22Rv1 (cell line): ENCODE measurements around the gene MAGOH.
"Not testable (repeated sequence)": the region's sequence is repeated elsewhere in the genome, so short reads cannot be mapped to it uniquely, and the experiment has no call there.

Experiments
- H3K27ac ChIP-seq: fragments of 450-650 bp; 2 replicates; pipeline ENCODE4 v1.5.1; 2017
- ZFX ChIP-seq: fragments of 450-650 bp; IDR thresholded peaks from 2 replicates; pipeline ENCODE4 v1.6.1; 2017; ENCODE audit warnings: antibody characterized with exemption, borderline replicate concordance
- TF ChIP-seq, protein P1 (sequence below): fragments of 450-650 bp; IDR thresholded peaks from 2 replicates; pipeline ENCODE4 v1.5.1; 2017; ENCODE audit warnings: mild to moderate bottlenecking

Gene MAGOH

DNA sequence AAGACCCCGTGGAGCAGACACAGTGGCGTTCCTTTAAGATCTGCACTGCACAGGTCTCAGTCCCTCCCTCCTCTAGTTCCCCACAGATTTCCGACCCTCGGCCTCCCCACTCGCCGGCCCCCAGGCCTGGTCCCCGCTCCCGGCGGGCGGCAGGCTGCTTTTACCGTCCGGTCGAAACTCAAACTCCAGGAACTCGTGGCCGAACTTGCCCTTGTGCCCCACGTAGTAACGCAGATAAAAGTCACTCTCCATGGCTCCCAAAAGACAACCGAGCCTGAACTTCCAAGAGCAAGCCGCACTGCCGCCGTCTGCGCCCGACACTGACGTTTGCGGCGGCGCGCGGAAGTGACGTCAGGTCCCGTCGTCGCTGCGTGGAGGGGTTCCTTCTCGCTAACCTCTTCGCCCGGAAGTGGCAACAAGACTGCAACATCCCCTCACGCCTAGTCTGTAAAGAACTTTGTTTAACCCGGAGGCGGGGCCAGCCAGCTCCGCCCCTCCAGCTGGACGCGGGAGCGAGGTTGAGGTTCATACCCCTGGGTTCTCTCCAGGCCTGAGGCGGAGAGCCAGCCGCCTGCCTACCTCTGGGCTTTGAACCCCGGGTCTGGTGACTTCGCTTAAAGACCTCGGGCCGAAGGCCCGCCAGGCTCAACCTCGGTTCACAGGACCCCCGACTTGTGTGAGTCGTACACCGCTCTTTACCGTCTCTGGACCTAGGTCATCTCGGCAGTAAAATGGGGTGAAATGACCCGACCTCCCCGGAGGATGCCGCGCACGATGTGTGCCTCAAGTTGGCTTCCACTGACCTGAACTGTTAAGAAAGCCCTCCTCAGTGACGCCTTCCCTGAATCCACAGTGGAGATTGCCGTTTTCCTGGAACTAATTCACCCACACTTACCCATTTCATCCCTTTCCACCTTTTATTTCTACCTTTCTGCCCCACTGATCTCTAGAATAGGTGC lies at the start of gene MAGOH:
TSS of gene MAGOH (minus strand) at position 322 of the 959 bp plus-strand sequence. CDS start at position 252, 70 bp downstream.
- TF ChIP-seq ZFX = no peak

DNA sequence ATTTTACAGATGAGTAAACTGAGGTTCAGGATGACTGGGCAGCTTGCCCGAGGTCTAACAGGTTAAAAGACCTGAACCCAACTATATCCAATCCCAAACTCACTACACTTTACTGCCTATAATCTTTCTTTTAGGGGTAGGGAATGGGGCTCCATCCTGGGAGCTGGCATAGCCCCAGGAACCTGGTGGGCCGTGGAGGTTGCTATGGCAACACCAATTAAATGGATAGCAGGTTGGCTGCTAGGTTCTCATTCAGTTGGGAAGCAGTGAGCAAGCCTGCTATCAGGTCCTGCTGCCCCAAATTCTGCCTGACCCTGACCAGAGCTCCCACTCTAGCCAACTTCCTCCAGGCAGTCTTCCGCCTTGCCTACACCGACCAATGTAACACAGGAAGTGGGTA lies 48.6 kb upstream of the MAGOH start:
- no peak overlapping the region for H3K27ac ChIP-seq
- no peak for TF ChIP-seq ZFX
- TF ChIP-seq, protein P1, sequence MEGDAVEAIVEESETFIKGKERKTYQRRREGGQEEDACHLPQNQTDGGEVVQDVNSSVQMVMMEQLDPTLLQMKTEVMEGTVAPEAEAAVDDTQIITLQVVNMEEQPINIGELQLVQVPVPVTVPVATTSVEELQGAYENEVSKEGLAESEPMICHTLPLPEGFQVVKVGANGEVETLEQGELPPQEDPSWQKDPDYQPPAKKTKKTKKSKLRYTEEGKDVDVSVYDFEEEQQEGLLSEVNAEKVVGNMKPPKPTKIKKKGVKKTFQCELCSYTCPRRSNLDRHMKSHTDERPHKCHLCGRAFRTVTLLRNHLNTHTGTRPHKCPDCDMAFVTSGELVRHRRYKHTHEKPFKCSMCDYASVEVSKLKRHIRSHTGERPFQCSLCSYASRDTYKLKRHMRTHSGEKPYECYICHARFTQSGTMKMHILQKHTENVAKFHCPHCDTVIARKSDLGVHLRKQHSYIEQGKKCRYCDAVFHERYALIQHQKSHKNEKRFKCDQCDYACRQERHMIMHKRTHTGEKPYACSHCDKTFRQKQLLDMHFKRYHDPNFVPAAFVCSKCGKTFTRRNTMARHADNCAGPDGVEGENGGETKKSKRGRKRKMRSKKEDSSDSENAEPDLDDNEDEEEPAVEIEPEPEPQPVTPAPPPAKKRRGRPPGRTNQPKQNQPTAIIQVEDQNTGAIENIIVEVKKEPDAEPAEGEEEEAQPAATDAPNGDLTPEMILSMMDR = no peak

More for the DNA sequence above, at the start of gene MAGOH:
- peak within 1 kb of the TSS; percentile 56 for H3K27ac ChIP-seq

DNA sequence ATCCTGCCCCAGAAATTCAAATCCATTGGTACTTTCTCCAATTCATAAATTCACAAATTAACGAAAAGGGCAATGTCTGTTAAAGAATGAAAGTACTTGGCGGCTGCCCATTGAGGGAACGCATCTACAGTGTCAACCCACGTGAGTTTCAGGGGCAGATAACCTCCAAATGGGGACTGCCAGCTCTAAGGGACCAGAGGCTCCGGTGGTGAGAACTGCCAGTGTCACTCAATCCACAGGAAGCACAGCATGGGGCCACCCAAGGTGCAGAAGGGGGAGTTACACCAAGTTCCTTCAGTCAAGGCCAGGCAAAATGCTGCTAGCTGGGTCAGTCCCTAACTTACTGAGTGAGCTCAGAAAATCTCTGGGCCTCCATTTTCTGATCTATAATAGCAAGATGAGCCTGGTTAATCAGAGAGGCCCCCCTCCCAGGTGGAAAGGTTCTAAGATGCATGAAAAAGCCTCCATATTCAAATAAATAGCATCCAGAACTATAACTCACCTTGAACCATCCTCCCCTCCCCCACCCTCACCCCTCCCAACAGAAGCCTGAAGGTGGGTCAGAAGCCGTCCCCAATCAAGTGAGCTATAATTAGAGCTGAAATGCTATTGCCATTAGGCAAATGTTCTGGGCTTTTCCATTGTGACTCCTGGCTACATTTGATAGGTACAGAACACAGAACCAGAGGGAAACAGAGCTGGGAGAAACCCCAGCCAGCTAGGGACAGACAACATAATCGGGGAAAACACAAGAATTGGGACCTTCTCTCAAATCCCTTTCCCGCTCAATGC lies 47.8 kb upstream of the MAGOH start:
- TF ChIP-seq, protein P1 = no peak
- TF ChIP-seq ZFX = no peak
- H3K27ac ChIP-seq = no peak overlapping the region

DNA sequence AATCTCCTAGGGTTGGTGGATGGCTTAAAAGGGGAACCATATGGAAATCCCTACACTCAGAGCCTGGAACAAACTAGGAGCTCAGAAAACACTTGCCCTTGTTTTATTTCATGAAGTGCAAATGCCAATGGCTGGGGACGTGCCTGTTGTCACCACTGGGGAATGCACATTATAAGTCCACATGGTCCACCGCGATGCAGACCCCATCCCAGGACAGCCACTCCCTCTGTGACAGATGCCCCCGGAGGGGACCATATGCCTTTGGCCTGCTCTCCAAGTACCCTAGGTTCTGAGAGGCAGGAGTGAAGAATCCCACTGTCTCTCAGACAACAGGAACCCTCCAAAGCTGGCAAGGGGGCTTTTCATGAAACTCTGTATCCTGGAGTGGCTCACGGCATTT lies 47.2 kb upstream of the MAGOH start:
- TF ChIP-seq ZFX = no peak
- TF ChIP-seq, protein P1 = no peak
- H3K27ac ChIP-seq = no peak overlapping the region

DNA sequence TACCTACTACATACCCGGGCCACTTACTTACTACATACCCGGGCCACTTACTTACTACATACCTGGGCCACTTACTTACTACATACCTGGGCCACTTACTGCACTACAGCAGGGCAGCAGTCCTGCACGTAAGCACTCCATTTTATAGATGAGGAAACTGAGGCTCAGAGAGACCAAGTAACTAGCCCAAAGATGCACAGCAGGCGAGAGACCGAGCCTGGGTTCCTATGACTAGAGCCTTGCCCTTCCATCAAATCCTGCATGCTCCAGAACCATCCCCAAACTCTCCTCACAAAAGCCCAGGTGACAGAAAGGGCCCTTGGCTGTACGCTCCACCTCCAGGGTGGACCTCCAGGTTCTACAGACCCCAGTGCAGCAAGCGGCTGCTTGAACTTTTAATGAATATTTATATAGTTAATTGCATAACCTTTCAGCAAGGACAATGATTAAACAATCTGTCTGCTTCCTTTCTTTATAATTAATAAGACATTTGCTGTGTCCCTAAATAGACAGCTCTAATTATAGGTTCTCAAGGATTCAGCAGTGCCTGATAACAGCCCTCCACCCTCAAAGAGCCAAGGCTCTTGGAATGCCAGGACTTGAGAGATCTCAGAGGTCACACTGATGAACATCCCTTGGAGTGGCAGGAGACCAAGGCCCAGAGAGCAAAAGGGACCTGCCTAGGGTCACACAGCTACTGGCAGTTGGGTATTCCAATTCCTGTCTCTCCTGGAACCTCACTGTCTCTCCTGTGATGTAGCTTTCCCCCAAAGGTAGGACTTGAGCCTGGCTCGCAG lies 46.1 kb upstream of the MAGOH start:
- H3K27ac ChIP-seq = no peak overlapping the region
- TF ChIP-seq, protein P1 = no peak
- TF ChIP-seq ZFX = no peak

DNA sequence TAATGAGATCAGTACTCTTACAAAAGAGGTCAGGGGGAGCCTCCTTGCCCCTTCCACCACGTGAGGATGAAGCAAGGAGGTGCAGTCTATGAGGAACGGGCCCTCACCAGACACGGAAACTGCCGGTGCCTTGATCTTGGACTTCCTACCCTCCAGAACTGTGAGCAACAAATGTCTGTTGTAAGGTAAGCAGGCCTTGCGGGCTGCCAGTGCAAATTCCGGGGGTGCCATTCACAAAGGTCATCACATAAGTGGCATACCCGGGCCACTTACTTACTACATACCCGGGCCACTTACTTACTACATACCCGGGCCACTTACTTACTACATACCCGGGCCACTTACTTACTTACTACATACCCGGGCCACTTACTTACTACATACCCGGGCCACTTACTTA lies 44.8 kb upstream of the MAGOH start:
- H3K27ac ChIP-seq = not testable (repeated sequence)

DNA sequence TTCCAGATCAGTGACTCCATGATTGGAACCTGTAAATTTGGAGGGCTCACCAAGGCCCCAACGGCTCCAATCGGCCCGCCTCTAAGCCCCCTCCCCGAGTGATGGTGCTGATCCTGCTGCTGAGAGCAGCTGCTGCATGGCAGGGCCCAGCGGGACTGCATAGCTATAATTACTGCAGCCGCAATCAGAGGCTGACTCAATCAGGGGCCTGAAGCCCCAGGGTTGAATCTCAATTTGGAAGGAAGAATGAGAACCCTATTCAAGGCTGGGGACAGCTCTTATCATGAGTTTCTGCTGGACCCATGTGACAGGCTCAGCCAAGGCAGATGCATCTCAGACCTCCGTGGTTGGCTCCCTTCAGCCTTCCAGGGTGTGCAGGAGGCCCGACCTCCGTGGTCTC lies 42.8 kb upstream of the MAGOH start:
- H3K27ac ChIP-seq = no peak overlapping the region
- TF ChIP-seq, protein P1 = no peak
- no peak for TF ChIP-seq ZFX
